ENCODE measurements around the gene CEMIP2.
"Not testable (repeated sequence)": the region's sequence is repeated elsewhere in the genome, so short reads cannot be mapped to it uniquely, and the experiment has no call there.

CEMIP2 gene

GRCh38 chr9:71768388-71769174, at the start of gene CEMIP2:
CEMIP2 (minus strand) TSS chr9:71768513; CDS start chr9:71750373, 18,140 bp downstream.
- DNase-seq: peak; percentile 93

- DNase-seq: no peak
Observed at GRCh38 chr9:71816916-71817451, 48.7 kb upstream of the CEMIP2 start.

- DNase-seq: no peak
Observed at GRCh38 chr9:71814815-71815214, 46.5 kb upstream of the CEMIP2 start.

GRCh38 chr9:71814226-71814625, 45.9 kb upstream of the CEMIP2 start:
- no peak for DNase-seq

- no peak for DNase-seq
Observed at GRCh38 chr9:71812385-71812784, 44.1 kb upstream of the CEMIP2 start.

GRCh38 chr9:71808068-71808467, 39.8 kb upstream of the CEMIP2 start:
- no peak for DNase-seq

GRCh38 chr9:71806901-71807307, 38.6 kb upstream of the CEMIP2 start:
- DNase-seq: peak; percentile 67

- not testable (repeated sequence) for DNase-seq
Observed at GRCh38 chr9:71805096-71805495, 36.8 kb upstream of the CEMIP2 start.

- no peak for DNase-seq
Observed at GRCh38 chr9:71801826-71802225, 33.5 kb upstream of the CEMIP2 start.

GRCh38 chr9:71797266-71797665, 29.0 kb upstream of the CEMIP2 start:
- DNase-seq: no peak

- no peak for DNase-seq
Observed at GRCh38 chr9:71796100-71796767, 27.9 kb upstream of the CEMIP2 start.

GRCh38 chr9:71795097-71795813, 26.9 kb upstream of the CEMIP2 start:
- no peak for DNase-seq

GRCh38 chr9:71793386-71794105, 25.2 kb upstream of the CEMIP2 start:
- peak; percentile 85 for DNase-seq

- peak; percentile 30 for DNase-seq
Observed at GRCh38 chr9:71791875-71792274, 23.6 kb upstream of the CEMIP2 start.

GRCh38 chr9:71790296-71790695, 22.0 kb upstream of the CEMIP2 start:
- no peak for DNase-seq

- peak; percentile 35 for DNase-seq
Observed at GRCh38 chr9:71783120-71783523, 14.8 kb upstream of the CEMIP2 start.

- no peak for DNase-seq
Observed at GRCh38 chr9:71781391-71781790, 13.1 kb upstream of the CEMIP2 start.

- no peak for DNase-seq
Observed at GRCh38 chr9:71780953-71781352, 12.6 kb upstream of the CEMIP2 start.

- no peak for DNase-seq
Observed at GRCh38 chr9:71778085-71778484, 9.8 kb upstream of the CEMIP2 start.

GRCh38 chr9:71774920-71775319, 6.6 kb upstream of the CEMIP2 start:
- DNase-seq: no peak

GRCh38 chr9:71772726-71773125, 4.4 kb upstream of the CEMIP2 start:
- DNase-seq: no peak

GRCh38 chr9:71770170-71770569, 1.9 kb upstream of the CEMIP2 start:
- no peak for DNase-seq

Data from EL (cell line).